NCI-H446 treated with DMSO at 0.1 percent for 48 hours (cell line): ENCODE results near the gene L1CAM.
"Not testable (repeated sequence)": the region's sequence is repeated elsewhere in the genome, so short reads cannot be mapped to it uniquely, and the experiment has no call there.

ENCODE experiments used
- DNase-seq: peaks from one replicate; lab custom pipeline; 2025; lab: John Stamatoyannopoulos, UW

The L1CAM gene

DNA sequence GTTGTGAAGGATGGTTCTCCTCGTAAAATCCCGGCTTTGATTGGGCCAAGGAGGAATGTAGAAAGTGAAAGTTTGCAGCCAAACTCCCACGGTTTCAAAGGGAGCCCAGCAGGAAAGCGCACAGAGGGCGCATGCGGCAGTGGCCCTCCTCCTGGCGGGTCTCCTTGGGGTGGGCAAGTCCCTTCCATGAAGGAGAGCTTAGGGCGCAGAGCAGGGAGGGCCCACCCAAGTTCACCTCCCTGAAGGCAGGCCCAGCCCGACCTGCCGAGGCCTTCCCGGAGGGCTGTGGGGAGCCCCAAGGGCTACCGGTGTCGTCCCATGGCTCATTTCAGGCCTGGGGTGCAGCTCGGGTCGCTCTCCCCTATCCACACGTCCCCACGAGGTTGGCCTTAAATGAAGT, 57.7 kb downstream of the L1CAM start:
- no peak for DNase-seq

GRCh38 chrX:153827903-153828302, 58.1 kb downstream of the L1CAM start:
- no peak for DNase-seq

DNA sequence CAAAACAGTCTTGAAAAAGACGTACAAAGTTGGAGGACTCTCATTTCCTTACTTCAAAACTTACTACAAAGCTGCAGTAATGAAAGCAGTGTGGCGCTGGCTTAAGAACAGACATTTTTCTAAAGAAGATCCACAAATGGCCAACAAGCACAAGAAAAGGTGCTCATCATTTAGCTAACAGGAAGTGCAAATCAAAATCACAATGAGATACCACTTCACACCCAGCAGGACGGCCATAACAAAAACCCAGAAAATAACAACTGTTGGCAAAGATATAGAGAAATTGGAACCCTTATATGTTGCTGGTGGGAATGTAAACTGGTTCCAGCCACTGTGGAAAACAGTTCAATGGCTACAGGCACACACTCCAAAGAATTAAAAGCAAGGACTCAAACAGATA, 59.0 kb downstream of the L1CAM start:
- DNase-seq, result no peak

- DNase-seq, result no peak
These were observed 60.9 kb downstream of the L1CAM start for GRCh38 chrX:153825042-153825441.

DNA sequence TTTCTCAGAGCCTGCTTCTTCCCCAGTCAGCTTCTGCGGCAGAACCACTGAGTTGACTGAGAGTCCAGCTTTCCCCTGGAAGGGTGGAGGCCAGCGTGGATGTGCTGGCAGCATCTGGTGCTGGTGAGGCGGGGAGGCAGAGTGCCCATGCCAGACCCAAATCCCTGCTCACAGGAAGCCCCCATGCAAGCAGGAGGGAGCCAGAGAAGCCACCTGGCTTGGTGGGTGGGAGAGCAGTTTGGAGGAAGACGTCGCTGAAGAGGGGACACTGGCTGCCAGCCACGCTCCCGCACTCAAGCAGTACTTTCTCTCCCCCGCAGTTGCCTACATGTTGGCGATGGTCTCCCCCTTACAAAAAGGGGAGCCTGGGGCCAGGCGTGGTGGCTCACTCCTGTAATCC, 61.6 kb downstream of the L1CAM start:
- DNase-seq, result no peak

DNA sequence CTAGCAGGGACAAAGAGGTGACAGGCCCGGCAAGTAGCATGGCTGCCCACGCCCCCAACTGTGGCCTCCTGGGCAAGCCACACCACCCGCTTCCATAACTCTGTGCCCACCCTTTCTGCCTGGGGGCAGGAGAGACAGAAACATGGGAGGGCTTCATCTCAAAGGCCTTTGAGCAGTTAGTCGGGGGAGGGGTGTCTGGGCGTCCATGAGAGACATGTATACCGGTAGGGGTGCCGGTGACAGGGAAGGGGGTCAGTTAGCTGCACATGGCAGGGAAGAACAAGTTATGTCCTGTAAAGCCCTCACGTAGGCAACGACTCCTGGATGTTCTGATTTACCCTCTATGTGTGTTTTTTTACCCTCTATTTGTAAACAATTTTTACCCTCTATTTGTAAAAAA, 64.9 kb downstream of the L1CAM start:
- no peak for DNase-seq

DNA sequence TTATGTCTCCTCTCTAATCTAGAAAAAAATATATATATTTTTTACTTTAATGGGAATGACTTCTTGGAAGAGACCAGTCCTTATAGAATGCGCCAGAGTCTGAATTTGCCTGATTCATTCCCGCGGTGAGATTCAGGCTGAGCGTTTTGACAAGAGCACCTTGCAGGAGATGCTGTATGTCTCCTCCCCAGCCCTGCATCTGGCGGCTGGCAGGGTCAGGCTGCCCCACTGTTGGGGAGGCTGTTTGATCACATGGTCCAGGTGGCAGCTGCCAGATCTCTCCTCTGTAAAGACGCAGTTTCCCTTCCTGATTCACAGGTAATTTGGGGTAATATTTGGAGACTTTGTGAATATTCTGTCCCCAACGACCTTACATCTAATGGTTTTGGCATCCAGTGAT, 65.4 kb downstream of the L1CAM start:
- DNase-seq, result no peak

DNA sequence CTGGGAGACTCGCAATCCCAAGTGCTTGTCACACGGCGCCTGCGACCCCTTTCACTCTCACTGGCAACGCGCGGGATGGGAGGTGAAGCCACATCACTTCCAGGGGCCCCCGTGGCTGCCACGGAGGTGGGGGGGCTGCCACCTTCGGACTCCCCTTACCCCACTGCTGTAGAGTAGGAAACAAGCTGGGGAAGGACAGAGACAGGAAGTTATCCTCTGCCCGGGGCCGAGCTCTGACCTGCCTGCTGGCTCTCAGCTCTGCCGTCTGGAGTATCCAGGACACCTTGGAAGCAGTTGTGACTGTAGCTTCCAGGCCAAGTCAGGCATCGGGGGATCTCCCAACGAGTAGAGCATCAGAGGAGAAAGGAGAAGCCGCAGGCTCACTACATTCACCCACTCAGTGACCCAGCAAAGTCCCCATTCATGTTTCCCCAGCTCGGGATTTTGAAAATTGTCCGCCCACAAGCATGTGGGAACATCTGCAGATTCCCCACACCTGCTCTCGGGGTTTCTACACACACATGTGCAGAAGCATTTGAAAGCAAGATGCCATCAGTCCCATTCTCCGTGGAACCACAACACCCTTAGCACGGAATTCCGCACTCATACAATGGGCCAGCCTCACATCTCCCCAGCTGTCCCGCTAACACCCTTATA, 66.5 kb downstream of the L1CAM start:
- no peak for DNase-seq

- no peak for DNase-seq
These were observed 67.2 kb downstream of the L1CAM start for GRCh38 chrX:153818571-153819383.

DNA sequence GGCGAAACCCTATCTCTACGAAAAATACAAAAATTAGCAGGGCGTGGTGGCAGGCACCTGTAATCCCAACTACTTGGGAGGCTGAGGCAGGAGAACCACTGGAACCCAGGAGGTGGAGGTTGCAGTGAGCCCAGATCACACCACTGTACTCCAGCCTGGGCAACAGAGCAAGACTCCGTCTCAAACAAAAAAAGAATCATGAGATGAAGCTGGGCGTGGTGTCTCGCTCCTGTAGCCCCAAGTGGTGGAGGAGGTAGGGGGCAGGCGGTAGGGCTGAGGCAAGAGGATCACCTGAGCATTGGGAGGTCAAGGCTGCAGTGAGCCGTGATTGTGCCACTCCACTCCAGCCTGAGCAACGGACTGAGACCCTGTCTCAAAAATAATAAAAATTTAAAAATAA, 67.9 kb downstream of the L1CAM start:
- DNase-seq, result not testable (repeated sequence)

DNA sequence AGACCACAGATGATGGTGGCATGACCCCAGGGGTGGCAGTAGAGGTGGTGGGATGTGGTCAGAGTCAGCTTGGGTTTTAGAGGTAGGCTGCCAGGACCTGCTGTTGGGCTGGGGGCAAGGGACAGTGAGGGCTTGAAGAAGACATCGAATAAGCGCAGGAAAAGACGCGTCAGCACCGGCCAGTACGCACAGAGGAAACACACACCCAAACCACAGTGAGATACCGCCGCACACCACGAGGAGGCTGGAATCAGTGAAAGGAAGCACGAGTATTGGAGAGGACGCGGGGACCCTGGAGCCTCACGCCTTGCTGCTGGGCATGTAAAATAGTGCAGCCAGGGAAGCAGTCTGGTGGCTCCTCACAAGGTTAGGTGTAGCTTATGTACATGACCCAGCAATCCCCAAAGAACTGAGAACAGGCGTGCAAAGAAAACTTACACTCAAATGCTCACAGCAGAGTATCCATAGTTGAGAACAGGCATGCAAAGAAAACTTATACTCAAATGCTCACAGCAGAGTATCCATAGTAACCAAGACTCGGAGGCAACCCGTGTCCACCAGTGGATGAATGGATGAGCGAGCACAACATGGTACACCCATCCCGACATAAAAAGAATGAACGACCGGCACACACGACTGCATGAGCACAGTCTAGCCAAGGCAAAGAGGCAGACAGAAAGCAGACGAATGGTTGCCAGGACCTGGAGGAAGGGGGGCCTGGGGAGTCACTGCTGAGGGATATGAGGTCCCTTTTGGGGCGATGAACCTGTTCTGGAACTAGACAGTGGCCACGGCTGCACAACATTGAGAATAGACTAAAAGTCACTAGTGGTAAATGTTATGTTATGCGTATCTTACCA, 68.9 kb downstream of the L1CAM start:
- DNase-seq, result no peak

- no peak for DNase-seq
These were observed 71.2 kb downstream of the L1CAM start for GRCh38 chrX:153814591-153815315.

- no peak for DNase-seq
These were observed 72.8 kb downstream of the L1CAM start for GRCh38 chrX:153813161-153813560.

GRCh38 chrX:153812220-153812619, 73.8 kb downstream of the L1CAM start:
- no peak for DNase-seq
